ENCODE measurements around the gene LSM8. TPM values are rescaled to one million over a fixed set of nuclear protein-coding genes. Genes with fewer than 3 reads are reported as not detected.

The LSM8 gene
- total RNA-seq, 1 donor from 2014 or later = 36.4 TPM

DNA sequence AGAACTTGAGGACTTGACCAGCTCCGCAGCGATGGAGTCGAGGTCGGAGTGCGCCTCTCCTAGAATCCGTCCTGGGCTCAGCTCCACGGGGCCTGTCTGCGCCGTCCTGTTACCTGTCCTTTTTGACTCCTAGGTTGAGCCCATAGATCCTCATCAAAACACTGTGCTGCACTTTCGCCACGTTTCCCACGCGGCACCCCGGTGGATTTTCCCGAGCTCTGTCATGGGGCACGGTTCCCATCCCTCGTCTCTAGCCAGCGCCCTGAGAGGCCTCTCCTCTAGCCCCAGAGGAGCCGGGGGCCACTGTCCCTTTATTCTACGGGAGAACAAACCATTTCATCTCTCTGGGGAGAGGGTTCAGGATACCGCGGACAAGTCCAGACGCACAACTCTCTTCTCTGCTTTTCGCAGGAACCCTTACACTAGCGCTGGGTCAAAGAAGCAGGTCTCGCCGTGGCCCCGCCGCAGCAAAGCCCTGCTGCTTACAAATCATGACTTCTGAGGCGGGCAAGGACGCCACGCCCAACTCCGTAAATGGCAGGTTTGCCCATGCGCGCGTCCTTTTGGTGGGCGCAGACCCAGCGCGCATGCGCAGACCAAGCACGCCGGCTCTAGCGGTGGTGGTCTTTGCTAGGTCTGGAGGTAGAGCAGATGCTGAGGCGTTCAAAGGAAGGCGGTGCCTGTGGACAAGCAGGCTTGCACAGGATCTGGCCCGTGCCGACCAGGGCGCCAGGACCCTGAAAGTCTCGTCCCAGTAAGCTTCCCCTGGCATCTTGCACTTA is 30.3 kb downstream of the LSM8 start:
- Mint-ChIP-seq H3K4me3 (no peak overlapping the region), H3K27ac (no peak overlapping the region), H3K36me3 (no peaks in the 10 kb centered on the region), H3K9me3 (peaks cover 5% of the 10 kb centered on the region), H3K27me3 (ENCODE audit: low read depth) (no peaks in the 10 kb centered on the region), H3K4me1 (peaks cover 10% of the 10 kb centered on the region)
- TF ChIP-seq, protein P1, sequence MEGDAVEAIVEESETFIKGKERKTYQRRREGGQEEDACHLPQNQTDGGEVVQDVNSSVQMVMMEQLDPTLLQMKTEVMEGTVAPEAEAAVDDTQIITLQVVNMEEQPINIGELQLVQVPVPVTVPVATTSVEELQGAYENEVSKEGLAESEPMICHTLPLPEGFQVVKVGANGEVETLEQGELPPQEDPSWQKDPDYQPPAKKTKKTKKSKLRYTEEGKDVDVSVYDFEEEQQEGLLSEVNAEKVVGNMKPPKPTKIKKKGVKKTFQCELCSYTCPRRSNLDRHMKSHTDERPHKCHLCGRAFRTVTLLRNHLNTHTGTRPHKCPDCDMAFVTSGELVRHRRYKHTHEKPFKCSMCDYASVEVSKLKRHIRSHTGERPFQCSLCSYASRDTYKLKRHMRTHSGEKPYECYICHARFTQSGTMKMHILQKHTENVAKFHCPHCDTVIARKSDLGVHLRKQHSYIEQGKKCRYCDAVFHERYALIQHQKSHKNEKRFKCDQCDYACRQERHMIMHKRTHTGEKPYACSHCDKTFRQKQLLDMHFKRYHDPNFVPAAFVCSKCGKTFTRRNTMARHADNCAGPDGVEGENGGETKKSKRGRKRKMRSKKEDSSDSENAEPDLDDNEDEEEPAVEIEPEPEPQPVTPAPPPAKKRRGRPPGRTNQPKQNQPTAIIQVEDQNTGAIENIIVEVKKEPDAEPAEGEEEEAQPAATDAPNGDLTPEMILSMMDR (IDR thresholded peaks at IDR 0.05; ENCODE audit: unreplicated experiment) = no peak
- DNase-seq (ENCODE audit: low spot score in 2 of 2, unreplicated experiment in 2 of 2) = no peak

DNA sequence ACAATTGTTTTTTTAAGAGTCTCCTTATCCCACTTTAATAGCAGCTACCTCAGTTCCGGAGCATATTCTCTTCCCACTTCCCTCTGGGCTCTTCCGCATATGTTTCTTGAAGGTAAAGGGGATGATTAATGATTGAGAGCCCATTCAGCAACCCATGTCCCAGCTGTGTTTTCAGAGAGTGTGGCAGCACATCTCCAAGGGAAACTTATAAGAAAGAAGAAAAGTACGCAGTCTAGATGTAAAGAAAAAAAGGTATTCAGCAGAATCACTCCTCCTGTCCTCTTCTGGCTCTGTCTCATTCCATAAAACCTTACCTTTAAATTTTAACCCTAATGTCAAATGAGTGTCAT is 30.8 kb downstream of the LSM8 start:
- no peaks in the 10 kb centered on the region for H3K36me3 Mint-ChIP-seq
- DNase-seq (ENCODE audit: low spot score in 2 of 2, unreplicated experiment in 2 of 2) = no peak
- H3K4me3 Mint-ChIP-seq = no peak overlapping the region
- no peak overlapping the region for H3K27ac Mint-ChIP-seq
- TF ChIP-seq, protein P1 (IDR thresholded peaks at IDR 0.05; ENCODE audit: unreplicated experiment) = no peak
- peaks cover 10% of the 10 kb centered on the region for H3K4me1 Mint-ChIP-seq
- H3K27me3 Mint-ChIP-seq (ENCODE audit: low read depth) = no peaks in the 10 kb centered on the region
- H3K9me3 Mint-ChIP-seq = peaks cover 5% of the 10 kb centered on the region

DNA sequence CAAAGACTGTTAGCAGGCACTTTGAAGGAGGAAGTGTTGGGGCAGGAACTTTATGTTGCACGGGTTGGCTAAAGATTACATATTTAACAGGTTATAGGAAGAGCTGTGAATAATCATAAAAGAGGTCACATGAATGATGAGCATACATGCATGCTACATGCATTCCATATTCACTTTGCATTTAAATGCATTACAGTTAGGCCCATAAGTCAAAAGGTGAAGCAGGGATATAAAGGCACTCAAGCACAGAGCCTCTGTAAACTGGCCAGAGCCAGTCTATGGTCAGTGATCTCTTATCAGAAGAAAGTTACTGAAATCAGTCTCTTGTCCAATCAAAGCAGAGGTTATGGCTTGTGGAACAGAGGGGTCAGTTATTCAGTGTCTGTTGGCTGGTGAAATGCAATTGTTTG is 33.3 kb downstream of the LSM8 start:
- Mint-ChIP-seq H3K9me3 (peaks cover 5% of the 10 kb centered on the region), H3K27me3 (ENCODE audit: low read depth) (no peaks in the 10 kb centered on the region), H3K36me3 (no peaks in the 10 kb centered on the region), H3K4me3 (no peak overlapping the region), H3K27ac (no peak overlapping the region), H3K4me1 (peaks cover 10% of the 10 kb centered on the region)
- DNase-seq (ENCODE audit: low spot score in 2 of 2, unreplicated experiment in 2 of 2) = no peak
- TF ChIP-seq, protein P1 (IDR thresholded peaks at IDR 0.05; ENCODE audit: unreplicated experiment) = no peak

DNA sequence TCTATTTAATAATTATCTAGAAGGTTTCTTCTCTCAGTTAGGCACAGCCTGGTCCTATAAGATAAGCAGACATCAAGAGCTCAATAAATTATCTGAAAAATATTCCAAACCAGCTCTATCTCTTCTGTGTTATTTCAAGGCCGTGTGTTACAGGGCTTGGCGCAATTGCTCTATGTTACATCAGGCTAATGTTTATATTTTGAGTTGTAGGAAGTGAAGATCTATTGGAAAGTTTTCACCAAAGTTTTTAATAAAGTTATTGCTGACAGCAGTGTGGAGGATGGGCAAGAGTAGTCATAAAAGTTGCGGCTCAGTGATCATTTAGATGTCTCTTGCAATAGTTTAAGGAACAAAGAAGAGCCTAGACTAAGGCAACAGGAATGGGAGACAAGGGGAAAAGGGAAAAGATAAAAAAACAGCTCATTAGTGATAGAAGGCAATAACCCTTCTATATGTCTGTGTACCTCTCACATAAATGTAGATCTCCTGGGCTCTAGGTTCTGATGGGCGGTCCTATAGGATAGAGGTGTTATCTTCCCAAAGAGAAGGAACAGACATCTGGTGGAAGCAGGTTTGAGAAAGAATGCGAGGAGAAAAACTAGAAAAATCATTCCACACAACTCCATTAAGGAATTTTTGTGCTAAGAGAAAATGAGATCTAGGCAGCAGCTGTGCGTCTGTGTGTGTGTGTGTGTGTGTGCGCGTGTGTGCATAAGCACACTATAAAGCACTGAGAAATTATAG is 34.6 kb downstream of the LSM8 start:
- no peak for DNase-seq (ENCODE audit: low spot score in 2 of 2, unreplicated experiment in 2 of 2)
- TF ChIP-seq, protein P1 (IDR thresholded peaks at IDR 0.05; ENCODE audit: unreplicated experiment) = no peak
- Mint-ChIP-seq H3K9me3 (peaks cover 5% of the 10 kb centered on the region), H3K27ac (peak overlapping the region; percentile 47), H3K27me3 (ENCODE audit: low read depth) (no peaks in the 10 kb centered on the region), H3K4me3 (no peak overlapping the region), H3K36me3 (no peaks in the 10 kb centered on the region), H3K4me1 (peaks cover 10% of the 10 kb centered on the region)

DNA sequence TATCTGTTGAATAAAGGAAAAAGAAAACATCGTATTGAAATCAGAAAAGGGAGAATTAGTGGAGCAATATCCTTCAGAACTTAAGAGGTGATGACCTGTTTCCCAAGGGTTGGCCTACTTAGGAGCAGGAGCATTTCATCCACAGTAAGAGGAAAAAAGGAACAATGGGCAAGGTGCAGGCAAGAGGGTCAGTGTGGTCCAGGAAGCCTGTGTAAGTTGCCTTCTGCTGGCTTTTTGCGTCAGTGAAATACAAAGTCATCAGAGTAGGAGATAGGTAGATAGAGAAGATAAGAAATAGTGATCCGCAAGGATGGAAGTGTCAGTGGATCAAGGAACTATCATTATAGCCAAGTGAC is 35.2 kb downstream of the LSM8 start:
- Mint-ChIP-seq H3K27me3 (ENCODE audit: low read depth) (no peaks in the 10 kb centered on the region), H3K27ac (peak overlapping the region; percentile 47), H3K4me1 (peaks cover 10% of the 10 kb centered on the region), H3K9me3 (peaks cover 5% of the 10 kb centered on the region), H3K4me3 (no peak overlapping the region), H3K36me3 (no peaks in the 10 kb centered on the region)
- no peak for DNase-seq (ENCODE audit: low spot score in 2 of 2, unreplicated experiment in 2 of 2)
- TF ChIP-seq, protein P1 (IDR thresholded peaks at IDR 0.05; ENCODE audit: unreplicated experiment) = no peak

Measured in mesothelial cell of epicardium (in vitro differentiated cells).